ENCODE data around the gene SUDS3.

SUDS3 gene

GRCh38 chr12:118436986-118437385 is 60.6 kb downstream of the SUDS3 start:
- in situ Hi-C loops (cut with HindIII; ENCODE audit: low sequenced_read_pairs): no loop called here

GRCh38 chr12:118439068-118439467 is 62.7 kb downstream of the SUDS3 start:
- in situ Hi-C loops (cut with HindIII; ENCODE audit: low sequenced_read_pairs): no loop called here

- in situ Hi-C loops (cut with HindIII; ENCODE audit: low sequenced_read_pairs): no loop called here
Measured at GRCh38 chr12:118446247-118446646, 69.9 kb downstream of the SUDS3 start.

GRCh38 chr12:118447181-118447580 is 70.8 kb downstream of the SUDS3 start:
- in situ Hi-C loops (cut with HindIII; ENCODE audit: low sequenced_read_pairs): no loop called here

GRCh38 chr12:118448341-118448740 is 72.0 kb downstream of the SUDS3 start:
- in situ Hi-C loops (cut with HindIII; ENCODE audit: low sequenced_read_pairs): no loop called here

GRCh38 chr12:118455327-118455726 is 79.0 kb downstream of the SUDS3 start:
- in situ Hi-C loops (cut with HindIII; ENCODE audit: low sequenced_read_pairs): no loop called here

GRCh38 chr12:118456741-118457140 is 80.4 kb downstream of the SUDS3 start:
- in situ Hi-C loops (cut with HindIII; ENCODE audit: low sequenced_read_pairs): no loop called here

GRCh38 chr12:118459110-118459509 is 82.8 kb downstream of the SUDS3 start:
- in situ Hi-C loops (cut with HindIII; ENCODE audit: low sequenced_read_pairs): no loop called here

- in situ Hi-C loops (cut with HindIII; ENCODE audit: low sequenced_read_pairs): no loop called here
Measured at GRCh38 chr12:118463677-118464076, 87.3 kb downstream of the SUDS3 start.

- in situ Hi-C loops (cut with HindIII; ENCODE audit: low sequenced_read_pairs): no loop called here
Measured at GRCh38 chr12:118465706-118466105, 89.4 kb downstream of the SUDS3 start.

All from DLD1 (cell line).